GM12878 (cell line): ENCODE results near the gene PPM1J.

Source experiments
- BHLHE40 ChIP-seq, 2 experiments: fragments of 450-650 bp in 1 of 2; IDR thresholded peaks; 2 replicates each; pipeline ENCODE4 v1.6.1; 2011 to 2017; ENCODE audit warnings: low read depth in 2 of 2, borderline replicate concordance in 1 of 2, improper control_type of control experiment in 1 of 2, low read length in 1 of 2, mild to moderate bottlenecking in 1 of 2
- CBX3 ChIP-seq: fragments of 200-600 bp; sonication (generic); IDR thresholded peaks from 2 replicates; pipeline ENCODE4 v1.6.1; 2016; ENCODE audit warnings: low read depth, borderline replicate concordance
- EGR1 ChIP-seq, 2 experiments: IDR thresholded peaks; 1 replicate in 1 of 2; 2 replicates in 1 of 2; pipeline ENCODE4 v1.6.1; 2011 to 2012; ENCODE audit warnings: low read depth in 2 of 2, low read length in 2 of 2, borderline replicate concordance in 1 of 2, mild to moderate bottlenecking in 1 of 2, moderate library complexity in 1 of 2
- ESRRA ChIP-seq: IDR thresholded peaks from 2 replicates; pipeline ENCODE4 v1.6.1; 2012; ENCODE audit warnings: mild to moderate bottlenecking, low read length, improper control_type of control experiment
- MTA2 ChIP-seq: fragments of 450-650 bp; IDR thresholded peaks from 2 replicates; pipeline ENCODE4 v1.6.1; 2016; ENCODE audit warnings: low read depth, mild to moderate bottlenecking, moderate library complexity
- NR2F1 ChIP-seq: fragments of 450-650 bp; conservative IDR thresholded peaks from 2 replicates; pipeline ENCODE4 v1.6.1; 2017; ENCODE audit warnings: mild to moderate bottlenecking
- SREBF1 ChIP-seq: IDR thresholded peaks from 2 replicates; pipeline ENCODE4 v1.6.1; 2012; ENCODE audit warnings: mild to moderate bottlenecking, low read length
- TBL1XR1 ChIP-seq: IDR thresholded peaks from 2 replicates; pipeline ENCODE4 v1.6.1; 2012; ENCODE audit warnings: low read depth, low read length, improper control_type of control experiment
- YY1 ChIP-seq: IDR thresholded peaks from 2 replicates; pipeline ENCODE4 v1.6.1; 2011; ENCODE audit warnings: low read depth, mild to moderate bottlenecking, low read length
- TF ChIP-seq, protein P1 (sequence below): IDR thresholded peaks from 2 replicates; pipeline ENCODE4 v1.6.1; 2011; ENCODE audit warnings: low read depth, low read length, improper control_type of control experiment, borderline replicate concordance
- TF ChIP-seq, protein P2 (sequence below), 3 experiments: IDR thresholded peaks in 2 of 3; conservative IDR thresholded peaks in 1 of 3; 2 replicates each; pipeline ENCODE4 v1.5.1; 2011; ENCODE audit warnings: low read depth in 3 of 3, low read length in 3 of 3, mild to moderate bottlenecking in 3 of 3, control low read depth in 2 of 3, moderate library complexity in 2 of 3, inconsistent platforms in 1 of 3, mixed read lengths in 1 of 3; ENCODE audit not compliant: control insufficient read depth in 2 of 3, insufficient read depth in 1 of 3; ENCODE audit errors: extremely low read depth in 1 of 3
- TF ChIP-seq, protein P3 (sequence below): IDR thresholded peaks from 2 replicates; pipeline ENCODE4 v1.6.1; 2012; ENCODE audit warnings: low read depth, low read length, improper control_type of control experiment
- TF ChIP-seq, protein P4 (sequence below): fragments of 450-650 bp; IDR thresholded peaks from 2 replicates; pipeline ENCODE4 v1.6.1; 2017; ENCODE audit warnings: mild to moderate bottlenecking, low read depth, inconsistent platforms; ENCODE audit not compliant: poor library complexity, severe bottlenecking

DNA sequence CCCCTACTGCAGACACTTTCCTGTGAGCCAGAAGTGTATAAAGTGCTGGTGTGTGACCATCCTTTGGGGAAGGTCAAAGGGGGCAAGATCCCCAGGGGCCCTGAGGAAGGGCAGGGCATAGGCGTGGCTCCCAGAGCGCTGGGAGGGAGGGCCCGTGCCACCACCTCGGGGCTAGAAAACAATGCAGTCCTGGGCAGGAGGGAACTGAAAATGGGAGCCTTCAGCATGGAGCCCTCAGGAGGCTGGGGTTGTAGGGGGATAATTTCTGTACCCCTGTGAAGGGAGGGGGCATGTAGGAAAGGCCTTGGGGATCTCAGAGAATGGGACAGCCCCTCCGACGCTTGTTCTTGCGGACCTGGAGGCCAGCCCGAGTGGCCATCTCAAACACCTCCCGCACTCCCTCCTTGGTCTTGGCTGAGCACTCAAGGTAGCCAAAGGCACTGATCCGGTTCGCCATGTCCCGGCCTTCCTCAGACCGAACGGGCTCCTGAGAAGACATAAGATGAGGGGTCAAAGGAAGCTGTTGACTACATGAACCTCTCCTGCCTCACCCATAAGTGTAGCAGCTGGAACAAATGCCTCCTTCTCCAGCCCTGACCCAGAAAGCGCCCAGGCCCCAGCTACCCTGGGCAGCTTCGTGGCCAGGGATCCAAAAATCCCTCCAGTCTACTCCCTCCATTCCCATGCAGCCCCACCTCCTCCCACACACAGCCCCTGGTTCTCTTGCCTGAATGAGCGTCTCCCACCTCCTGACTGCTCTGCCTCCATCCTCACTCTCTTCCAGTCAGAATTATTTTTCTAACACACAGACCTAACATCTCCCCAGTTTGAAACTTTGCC lies 13.7 kb downstream of the PPM1J start:
- no peak for TF ChIP-seq YY1
- TF ChIP-seq, protein P1, sequence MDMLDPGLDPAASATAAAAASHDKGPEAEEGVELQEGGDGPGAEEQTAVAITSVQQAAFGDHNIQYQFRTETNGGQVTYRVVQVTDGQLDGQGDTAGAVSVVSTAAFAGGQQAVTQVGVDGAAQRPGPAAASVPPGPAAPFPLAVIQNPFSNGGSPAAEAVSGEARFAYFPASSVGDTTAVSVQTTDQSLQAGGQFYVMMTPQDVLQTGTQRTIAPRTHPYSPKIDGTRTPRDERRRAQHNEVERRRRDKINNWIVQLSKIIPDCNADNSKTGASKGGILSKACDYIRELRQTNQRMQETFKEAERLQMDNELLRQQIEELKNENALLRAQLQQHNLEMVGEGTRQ = no peak
- TF ChIP-seq BHLHE40 (IDR thresholded peaks at IDR 0.05; ENCODE audit: borderline replicate concordance in 1 of 2, low read depth in 2 of 2, low read length in 1 of 2) = no peak
- TF ChIP-seq CBX3 = no peak
- TF ChIP-seq, protein P2, sequence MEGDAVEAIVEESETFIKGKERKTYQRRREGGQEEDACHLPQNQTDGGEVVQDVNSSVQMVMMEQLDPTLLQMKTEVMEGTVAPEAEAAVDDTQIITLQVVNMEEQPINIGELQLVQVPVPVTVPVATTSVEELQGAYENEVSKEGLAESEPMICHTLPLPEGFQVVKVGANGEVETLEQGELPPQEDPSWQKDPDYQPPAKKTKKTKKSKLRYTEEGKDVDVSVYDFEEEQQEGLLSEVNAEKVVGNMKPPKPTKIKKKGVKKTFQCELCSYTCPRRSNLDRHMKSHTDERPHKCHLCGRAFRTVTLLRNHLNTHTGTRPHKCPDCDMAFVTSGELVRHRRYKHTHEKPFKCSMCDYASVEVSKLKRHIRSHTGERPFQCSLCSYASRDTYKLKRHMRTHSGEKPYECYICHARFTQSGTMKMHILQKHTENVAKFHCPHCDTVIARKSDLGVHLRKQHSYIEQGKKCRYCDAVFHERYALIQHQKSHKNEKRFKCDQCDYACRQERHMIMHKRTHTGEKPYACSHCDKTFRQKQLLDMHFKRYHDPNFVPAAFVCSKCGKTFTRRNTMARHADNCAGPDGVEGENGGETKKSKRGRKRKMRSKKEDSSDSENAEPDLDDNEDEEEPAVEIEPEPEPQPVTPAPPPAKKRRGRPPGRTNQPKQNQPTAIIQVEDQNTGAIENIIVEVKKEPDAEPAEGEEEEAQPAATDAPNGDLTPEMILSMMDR (IDR thresholded peaks at IDR 0.05 in 2 of 3, conservative IDR thresholded peaks at IDR 0.05 in 1 of 3; ENCODE audit: control insufficient read depth in 2 of 3, extremely low read depth in 1 of 3, insufficient read depth in 1 of 3, low read depth in 3 of 3, low read length in 3 of 3) = no peak
- TF ChIP-seq, protein P3, sequence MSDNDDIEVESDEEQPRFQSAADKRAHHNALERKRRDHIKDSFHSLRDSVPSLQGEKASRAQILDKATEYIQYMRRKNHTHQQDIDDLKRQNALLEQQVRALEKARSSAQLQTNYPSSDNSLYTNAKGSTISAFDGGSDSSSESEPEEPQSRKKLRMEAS = no peak
- no peak for TF ChIP-seq EGR1 (IDR thresholded peaks at IDR 0.05; ENCODE audit: borderline replicate concordance in 1 of 2, low read depth in 2 of 2, low read length in 2 of 2)
- TF ChIP-seq NR2F1 = no peak
- TF ChIP-seq, protein P4, sequence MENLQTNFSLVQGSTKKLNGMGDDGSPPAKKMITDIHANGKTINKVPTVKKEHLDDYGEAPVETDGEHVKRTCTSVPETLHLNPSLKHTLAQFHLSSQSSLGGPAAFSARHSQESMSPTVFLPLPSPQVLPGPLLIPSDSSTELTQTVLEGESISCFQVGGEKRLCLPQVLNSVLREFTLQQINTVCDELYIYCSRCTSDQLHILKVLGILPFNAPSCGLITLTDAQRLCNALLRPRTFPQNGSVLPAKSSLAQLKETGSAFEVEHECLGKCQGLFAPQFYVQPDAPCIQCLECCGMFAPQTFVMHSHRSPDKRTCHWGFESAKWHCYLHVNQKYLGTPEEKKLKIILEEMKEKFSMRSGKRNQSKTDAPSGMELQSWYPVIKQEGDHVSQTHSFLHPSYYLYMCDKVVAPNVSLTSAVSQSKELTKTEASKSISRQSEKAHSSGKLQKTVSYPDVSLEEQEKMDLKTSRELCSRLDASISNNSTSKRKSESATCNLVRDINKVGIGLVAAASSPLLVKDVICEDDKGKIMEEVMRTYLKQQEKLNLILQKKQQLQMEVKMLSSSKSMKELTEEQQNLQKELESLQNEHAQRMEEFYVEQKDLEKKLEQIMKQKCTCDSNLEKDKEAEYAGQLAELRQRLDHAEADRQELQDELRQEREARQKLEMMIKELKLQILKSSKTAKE = no peak
- no peak for TF ChIP-seq MTA2
- TF ChIP-seq TBL1XR1 = no peak
- no peak for TF ChIP-seq SREBF1
- no peak for TF ChIP-seq ESRRA
